HepG2 (cell line): ENCODE data around the gene ANKS3. TPM values are rescaled to one million over a fixed set of nuclear protein-coding genes. Genes with fewer than 3 reads are reported as not detected.

Source experiments
- ATAC-seq: fragments of 200-7000 bp; cut with Tn5 transposase; 3 replicates; pipeline ENCODE4 v1.9.1; 2020; ENCODE audit warnings: mild to moderate bottlenecking, moderate library complexity
- BruUV-seq: library from RNA; stranded (reverse); fragments of 400-500 nt; replicated peaks from 2 replicates; lab custom pipeline; 2021; lab: Mats Ljungman, UMichigan
- CTCF ChIA-PET: fragments of 300-600 bp; formaldehyde crosslinking; extraction: SDS; loops from one replicate; lab custom pipeline; 2021; ENCODE audit warnings: low total read pairs, inconsistent platforms, low intra/inter-chr PET ratio; lab: Yijun Ruan, JAX
- POLR2A ChIA-PET: fragments of 350-600 bp; sonication (Branson Sonifier 250); formaldehyde crosslinking; loops from one replicate; lab custom pipeline; 2020; ENCODE audit warnings: antibody characterized with exemption, inconsistent platforms; lab: Yijun Ruan, JAX
- DNase-seq: peaks from one replicate; pipeline ENCODE4 v3.0.0-alpha.2; 2015; ENCODE audit warnings: low spot score
- FAIRE-seq: peaks from 3 replicates; lab custom pipeline; 2011; peaks lifted over from hg19 to GRCh38; lab: Jason Lieb, UNC
- H2AFZ ChIP-seq: one replicate; pipeline ENCODE4 v1.6.1; 2011; ENCODE audit warnings: low read length, inconsistent platforms
- H3K27ac ChIP-seq: fragments of 300-600 bp; 3 replicates; pipeline ENCODE4 v1.8.0; 2011; ENCODE audit warnings: mixed run types, mild to moderate bottlenecking, mixed read lengths, low read length, inconsistent platforms; ENCODE audit not compliant: insufficient read depth; ENCODE audit errors: extremely low read length
- H3K27me3 ChIP-seq, 2 experiments: fragments of 200-600 bp in 1 of 2; 2 replicates in 1 of 2; 3 replicates in 1 of 2; pipeline versions ENCODE4 v1.6.0 to v1.8.0; 2011; ENCODE audit warnings: low read length in 2 of 2, mild to moderate bottlenecking in 2 of 2, moderate library complexity in 2 of 2, inconsistent platforms in 1 of 2; ENCODE audit not compliant: insufficient read depth in 2 of 2, control insufficient read depth in 1 of 2
- H3K36me3 ChIP-seq, 2 experiments: fragments of 200-600 bp in 1 of 2; replicated peaks in 1 of 2; 2 replicates in 1 of 2; 3 replicates in 1 of 2; pipeline versions ENCODE4 v1.5.1 to v1.8.0; 2011; ENCODE audit warnings: low read length in 2 of 2, inconsistent platforms in 1 of 2; ENCODE audit not compliant: insufficient read depth in 2 of 2, control insufficient read depth in 1 of 2
- H3K4me1 ChIP-seq: 2 replicates; pipeline ENCODE4 v1.5.1; 2012; ENCODE audit warnings: low read length, inconsistent platforms; ENCODE audit not compliant: insufficient read depth
- H3K4me2 ChIP-seq: 2 replicates; pipeline ENCODE4 v1.6.0; 2011; ENCODE audit warnings: low read depth, low read length, inconsistent platforms
- H3K4me3 ChIP-seq, 3 experiments: fragments of 200-600 bp in 1 of 3; sonication (generic), shearing (Covaris generic) in 1 of 3; replicated peaks in 1 of 3; 2 replicates each; pipeline ENCODE4 v1.5.1; 2011 to 2016; ENCODE audit warnings: low read length in 3 of 3, inconsistent platforms in 2 of 3, low read depth in 2 of 3, mild to moderate bottlenecking in 2 of 3, control low read depth in 1 of 3, mixed read lengths in 1 of 3; ENCODE audit not compliant: insufficient read depth in 1 of 3
- H3K79me2 ChIP-seq: one replicate; pipeline ENCODE4 v1.6.1; 2011; ENCODE audit warnings: low read length, inconsistent platforms; ENCODE audit not compliant: insufficient read depth
- H3K9ac ChIP-seq: 2 replicates; pipeline ENCODE4 v1.6.0; 2011; ENCODE audit warnings: mild to moderate bottlenecking, low read depth, low read length, inconsistent platforms; ENCODE audit not compliant: insufficient read depth
- H3K9me3 ChIP-seq: 2 replicates; pipeline ENCODE4 v1.5.1; 2012; ENCODE audit warnings: mild to moderate bottlenecking, low read length
- H4K20me1 ChIP-seq: 2 replicates; pipeline ENCODE4 v1.6.0; 2011; ENCODE audit warnings: inconsistent platforms, mild to moderate bottlenecking, low read length, moderate library complexity; ENCODE audit not compliant: insufficient read depth
- ATM ChIP-seq: fragments of 450-650 bp; IDR thresholded peaks from 2 replicates; pipeline ENCODE4 v1.7.1; 2017; ENCODE audit warnings: mild to moderate bottlenecking, borderline replicate concordance
- CEBPG ChIP-seq: IDR thresholded peaks from 2 replicates; pipeline ENCODE4 v1.6.1; 2016
- JDP2 ChIP-seq: sonication (generic); formaldehyde crosslinking; IDR thresholded peaks from 2 replicates; pipeline ENCODE4 v1.8.1; 2022; ENCODE audit warnings: missing genetic modification reagents, borderline replicate concordance
- MAFK ChIP-seq, 2 experiments: IDR thresholded peaks in 1 of 2; conservative IDR thresholded peaks in 1 of 2; 2 replicates each; pipeline ENCODE4 v1.6.1; 2011; ENCODE audit warnings: improper control_type of control experiment in 2 of 2, low read length in 2 of 2
- SKI ChIP-seq: fragments of 450-650 bp; IDR thresholded peaks from one replicate; pipeline ENCODE4 v1.6.1; 2018; ENCODE audit warnings: mild to moderate bottlenecking; ENCODE audit not compliant: partially characterized antibody
- ZMYM3 ChIP-seq: sonication (generic); formaldehyde crosslinking; IDR thresholded peaks from 2 replicates; pipeline ENCODE4 v1.5.1; 2020; ENCODE audit warnings: mild to moderate bottlenecking, missing genetic modification reagents
- ZNF274 ChIP-seq: sonication (generic); formaldehyde crosslinking; IDR thresholded peaks from 2 replicates; pipeline ENCODE4 v1.5.1; 2020; ENCODE audit warnings: mild to moderate bottlenecking, missing genetic modification reagents
- WGBS: methylation state at CpG from one replicate; pipeline ENCODE4 v1.1.6; 2017; ENCODE audit warnings: low lambda C conversion rate; 5-methylcytosine and 5-hydroxymethylcytosine counted together
- in situ Hi-C: cut with HindIII; loops from 2 replicates; pipeline ENCODE4 v1.10.0; 2017; ENCODE audit warnings: low pct_unique_long_range_greater_than_20kb; ENCODE audit not compliant: extremely low pct_ligation_motif_present
- intact Hi-C: fragments of 100-400 bp; cut with micrococcal nuclease; formaldehyde crosslinking; loops from one replicate; pipeline ENCODE4 v1.10.0; 2022; ENCODE audit not compliant: unreplicated experiment
- polyA plus RNA-seq, 8 experiments: library from polyadenylated mRNA; depleted of rRNA in 3 of 8; stranded (reverse) in 7 of 8; unstranded in 1 of 8; fragments of >200 nt; fragmentation: Illumina TruSeq in 4 of 8; extraction: Trizol in 4 of 8; gene quantifications; 2 replicates each; pipeline versions ENCODE4 v1.2.1 to v1.2.3, GENCODE V29; 2011 to 2016; ENCODE audit warnings: low read depth in 4 of 8, missing spikeins in 1 of 8, mixed read lengths in 1 of 8; ENCODE audit not compliant: insufficient read depth in 1 of 8
- total RNA-seq, 5 experiments: library from RNA; depleted of rRNA; stranded (reverse); fragments of >200 nt; fragmentation: Illumina TruSeq; extraction: Trizol; gene quantifications; 2 replicates each; pipeline ENCODE4 v1.2.3, GENCODE V29; 2016; ENCODE audit warnings: low read depth in 1 of 5
- TF ChIP-seq, protein P1 (sequence below): sonication (generic); formaldehyde crosslinking; IDR thresholded peaks from 2 replicates; pipeline ENCODE4 v1.5.0; 2020; ENCODE audit warnings: mild to moderate bottlenecking, missing genetic modification reagents
- TF ChIP-seq, protein P2 (sequence below): sonication (generic); formaldehyde crosslinking; IDR thresholded peaks from one replicate; pipeline ENCODE4 v1.5.1; 2020; ENCODE audit warnings: mild to moderate bottlenecking, missing genetic modification reagents; ENCODE audit errors: not compliant biosample characterization
- TF ChIP-seq, protein P3 (sequence below): sonication (generic); formaldehyde crosslinking; IDR thresholded peaks from 2 replicates; pipeline ENCODE4 v1.8.1; 2023; ENCODE audit warnings: mild to moderate bottlenecking, inconsistent platforms, moderate library complexity, missing genetic modification reagents, borderline replicate concordance

ANKS3 gene
- total and polyA plus RNA-seq, 2 of the 13 experiments (the other 11 are each of a cell fraction or from before 2014, with no cell fraction given) = 11.4 to 15.9 TPM

DNA sequence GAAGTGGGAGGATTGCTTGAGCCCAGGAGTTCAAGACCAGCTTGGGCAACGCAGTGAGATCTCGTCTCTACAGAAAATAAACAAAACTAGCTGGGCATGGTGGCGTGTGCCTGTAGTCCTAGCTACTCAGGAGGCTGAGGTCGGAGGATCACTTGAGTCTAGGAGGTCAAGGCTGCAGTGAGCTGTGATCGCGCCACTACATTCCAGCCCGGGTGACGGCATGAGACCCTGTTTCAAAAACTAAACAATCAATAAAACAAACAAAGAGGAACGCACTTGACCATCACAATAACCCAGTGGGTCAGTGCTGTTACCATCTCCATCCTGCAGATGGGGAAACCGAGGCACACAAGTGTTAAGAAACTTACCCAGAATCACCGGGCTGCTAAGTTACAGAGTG lies 19.2 kb upstream of the ANKS3 start:
- in situ Hi-C loops = no loop called here
- H3K36me3 ChIP-seq = peaks cover 20 to 48% of the 10 kb centered on the region in 2 experiments
- DNase-seq = no peak
- H3K4me1 ChIP-seq = no peaks in the 10 kb centered on the region
- ChIA-PET CTCF (no interaction called here), POLR2A (interaction anchor here (1.0 kb wide), 1 partner anchor 15 kb away, joined by 4 read pairs; no protein-coding TSS in a partner anchor)
- no TSS peak for BruUV-seq
- H3K9ac ChIP-seq = no peak overlapping the region
- H3K27me3 ChIP-seq = no peaks in the 10 kb centered on the region
- H3K27ac ChIP-seq = no peak overlapping the region
- H3K4me3 ChIP-seq = no peak overlapping the region
- WGBS = 82% methylated on average over 11 of the region's 11 CpGs
- H3K9me3 ChIP-seq = no peaks in the 10 kb centered on the region; the same call in 1 of the 2 replicates
- no peaks in the 10 kb centered on the region for H4K20me1 ChIP-seq
- intact Hi-C loops = no loop called here
- no peak for FAIRE-seq
- no peak for ATAC-seq
- peaks cover 3% of the 10 kb centered on the region for H3K79me2 ChIP-seq
- no peak overlapping the region for H2AFZ ChIP-seq
- no peak overlapping the region for H3K4me2 ChIP-seq
- TF ChIP-seq MAFK (conservative IDR thresholded peaks at IDR 0.05 in 1 of 2, IDR thresholded peaks at IDR 0.05 in 1 of 2; ENCODE audit: low read length in 2 of 2) (no peak), JDP2 (no peak), CEBPG (CRISPR knock-in tag) (no peak), ZNF274 (CRISPR knock-in tag) (no peak), ZMYM3 (CRISPR knock-in tag) (no peak), SKI (peak; percentile 41), ATM (no peak)
- TF ChIP-seq, protein P1, sequence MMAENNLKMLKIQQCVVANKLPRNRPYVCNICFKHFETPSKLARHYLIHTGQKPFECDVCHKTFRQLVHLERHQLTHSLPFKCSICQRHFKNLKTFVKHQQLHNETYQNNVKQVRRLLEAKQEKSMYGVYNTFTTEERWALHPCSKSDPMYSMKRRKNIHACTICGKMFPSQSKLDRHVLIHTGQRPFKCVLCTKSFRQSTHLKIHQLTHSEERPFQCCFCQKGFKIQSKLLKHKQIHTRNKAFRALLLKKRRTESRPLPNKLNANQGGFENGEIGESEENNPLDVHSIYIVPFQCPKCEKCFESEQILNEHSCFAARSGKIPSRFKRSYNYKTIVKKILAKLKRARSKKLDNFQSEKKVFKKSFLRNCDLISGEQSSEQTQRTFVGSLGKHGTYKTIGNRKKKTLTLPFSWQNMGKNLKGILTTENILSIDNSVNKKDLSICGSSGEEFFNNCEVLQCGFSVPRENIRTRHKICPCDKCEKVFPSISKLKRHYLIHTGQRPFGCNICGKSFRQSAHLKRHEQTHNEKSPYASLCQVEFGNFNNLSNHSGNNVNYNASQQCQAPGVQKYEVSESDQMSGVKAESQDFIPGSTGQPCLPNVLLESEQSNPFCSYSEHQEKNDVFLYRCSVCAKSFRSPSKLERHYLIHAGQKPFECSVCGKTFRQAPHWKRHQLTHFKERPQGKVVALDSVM (CRISPR knock-in tag) = peak; percentile 91
- TF ChIP-seq, protein P2, sequence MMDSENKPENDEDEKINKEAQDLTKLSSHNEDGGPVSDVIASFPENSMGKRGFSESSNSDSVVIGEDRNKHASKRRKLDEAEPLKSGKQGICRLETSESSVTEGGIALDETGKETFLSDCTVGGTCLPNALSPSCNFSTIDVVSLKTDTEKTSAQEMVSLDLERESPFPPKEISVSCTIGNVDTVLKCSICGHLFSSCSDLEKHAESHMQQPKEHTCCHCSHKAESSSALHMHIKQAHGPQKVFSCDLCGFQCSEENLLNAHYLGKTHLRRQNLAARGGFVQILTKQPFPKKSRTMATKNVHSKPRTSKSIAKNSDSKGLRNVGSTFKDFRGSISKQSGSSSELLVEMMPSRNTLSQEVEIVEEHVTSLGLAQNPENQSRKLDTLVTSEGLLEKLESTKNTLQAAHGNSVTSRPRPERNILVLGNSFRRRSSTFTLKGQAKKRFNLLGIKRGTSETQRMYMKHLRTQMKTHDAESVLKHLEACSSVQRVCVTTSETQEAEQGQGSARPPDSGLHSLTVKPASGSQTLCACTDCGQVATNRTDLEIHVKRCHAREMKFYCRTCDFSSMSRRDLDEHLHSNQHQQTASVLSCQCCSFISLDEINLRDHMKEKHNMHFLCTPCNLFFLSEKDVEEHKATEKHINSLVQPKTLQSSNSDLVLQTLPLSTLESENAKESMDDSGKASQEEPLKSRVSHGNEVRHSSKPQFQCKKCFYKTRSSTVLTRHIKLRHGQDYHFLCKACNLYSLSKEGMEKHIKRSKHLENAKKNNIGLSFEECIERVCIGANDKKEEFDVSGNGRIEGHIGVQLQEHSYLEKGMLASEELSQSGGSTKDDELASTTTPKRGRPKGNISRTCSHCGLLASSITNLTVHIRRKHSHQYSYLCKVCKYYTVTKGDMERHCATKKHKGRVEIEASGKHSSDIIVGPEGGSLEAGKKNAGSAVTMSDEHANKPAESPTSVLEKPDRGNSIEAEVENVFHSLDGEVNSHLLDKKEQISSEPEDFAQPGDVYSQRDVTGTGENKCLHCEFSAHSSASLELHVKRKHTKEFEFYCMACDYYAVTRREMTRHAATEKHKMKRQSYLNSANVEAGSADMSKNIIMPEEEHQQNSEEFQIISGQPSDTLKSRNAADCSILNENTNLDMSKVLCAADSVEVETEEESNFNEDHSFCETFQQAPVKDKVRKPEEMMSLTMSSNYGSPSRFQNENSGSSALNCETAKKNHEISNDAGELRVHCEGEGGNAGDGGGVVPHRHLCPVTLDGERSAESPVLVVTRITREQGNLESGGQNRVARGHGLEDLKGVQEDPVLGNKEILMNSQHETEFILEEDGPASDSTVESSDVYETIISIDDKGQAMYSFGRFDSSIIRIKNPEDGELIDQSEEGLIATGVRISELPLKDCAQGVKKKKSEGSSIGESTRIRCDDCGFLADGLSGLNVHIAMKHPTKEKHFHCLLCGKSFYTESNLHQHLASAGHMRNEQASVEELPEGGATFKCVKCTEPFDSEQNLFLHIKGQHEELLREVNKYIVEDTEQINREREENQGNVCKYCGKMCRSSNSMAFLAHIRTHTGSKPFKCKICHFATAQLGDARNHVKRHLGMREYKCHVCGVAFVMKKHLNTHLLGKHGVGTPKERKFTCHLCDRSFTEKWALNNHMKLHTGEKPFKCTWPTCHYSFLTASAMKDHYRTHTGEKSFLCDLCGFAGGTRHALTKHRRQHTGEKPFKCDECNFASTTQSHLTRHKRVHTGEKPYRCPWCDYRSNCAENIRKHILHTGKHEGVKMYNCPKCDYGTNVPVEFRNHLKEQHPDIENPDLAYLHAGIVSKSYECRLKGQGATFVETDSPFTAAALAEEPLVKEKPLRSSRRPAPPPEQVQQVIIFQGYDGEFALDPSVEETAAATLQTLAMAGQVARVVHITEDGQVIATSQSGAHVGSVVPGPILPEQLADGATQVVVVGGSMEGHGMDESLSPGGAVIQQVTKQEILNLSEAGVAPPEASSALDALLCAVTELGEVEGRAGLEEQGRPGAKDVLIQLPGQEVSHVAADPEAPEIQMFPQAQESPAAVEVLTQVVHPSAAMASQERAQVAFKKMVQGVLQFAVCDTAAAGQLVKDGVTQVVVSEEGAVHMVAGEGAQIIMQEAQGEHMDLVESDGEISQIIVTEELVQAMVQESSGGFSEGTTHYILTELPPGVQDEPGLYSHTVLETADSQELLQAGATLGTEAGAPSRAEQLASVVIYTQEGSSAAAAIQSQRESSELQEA (CRISPR knock-in tag) = no peak
- TF ChIP-seq, protein P3, sequence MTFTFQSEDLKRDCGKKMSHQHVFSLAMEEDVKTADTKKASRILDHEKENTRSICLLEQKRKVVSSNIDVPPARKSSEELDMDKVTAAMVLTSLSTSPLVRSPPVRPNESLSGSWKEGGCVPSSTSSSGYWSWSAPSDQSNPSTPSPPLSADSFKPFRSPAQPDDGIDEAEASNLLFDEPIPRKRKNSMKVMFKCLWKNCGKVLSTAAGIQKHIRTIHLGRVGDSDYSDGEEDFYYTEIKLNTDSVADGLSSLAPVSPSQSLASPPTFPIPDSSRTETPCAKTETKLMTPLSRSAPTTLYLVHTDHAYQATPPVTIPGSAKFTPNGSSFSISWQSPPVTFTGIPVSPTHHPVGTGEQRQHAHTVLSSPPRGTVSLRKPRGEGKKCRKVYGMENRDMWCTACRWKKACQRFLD = no peak
